Stimulated activated CD4-positive, alpha-beta T cell treated with anti-CD3 and anti-CD28 coated beads, Interleukin-15, amount 100 ng/mL, for 1 hour (primary cell): ENCODE measurements around the gene CEP112.

Experiments
- DNase-seq, 2 donors: peaks; one replicate each; pipeline ENCODE4 v3.0.0-alpha.2; 2020; ENCODE audit warnings: low read depth in 1 of 2, low spot score in 1 of 2

Gene CEP112

DNA sequence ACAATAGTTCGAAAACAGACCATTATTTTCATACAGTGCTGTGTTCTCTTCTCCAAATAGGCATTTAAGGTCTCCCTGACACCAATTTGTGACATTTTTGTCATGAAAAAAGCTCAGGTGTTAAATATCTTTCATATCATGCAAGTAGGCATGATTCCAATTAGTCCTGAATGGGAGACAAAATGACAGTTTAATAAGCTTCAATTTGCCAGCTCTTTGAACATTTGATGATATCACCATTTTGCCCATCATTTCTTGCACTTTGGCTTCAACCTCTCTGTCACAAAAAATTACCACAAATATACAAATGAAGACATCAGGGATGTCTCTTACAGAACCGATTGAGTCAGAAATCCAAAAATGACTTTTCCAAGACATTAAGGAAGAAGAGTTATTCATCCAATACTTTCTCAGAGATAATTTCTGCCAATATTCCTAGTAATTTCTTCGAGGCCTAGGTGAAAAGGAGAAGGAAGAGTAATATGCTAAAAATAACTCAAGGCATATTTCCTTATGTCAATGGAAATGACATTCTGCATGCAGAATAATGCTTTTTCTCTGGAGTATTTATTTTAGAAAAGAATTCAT is 298.1 kb downstream of the CEP112 start:
- DNase-seq, result no peak

- DNase-seq, result no peak
These were observed 299.0 kb downstream of the CEP112 start for GRCh38 chr17:65892912-65893377.

DNA sequence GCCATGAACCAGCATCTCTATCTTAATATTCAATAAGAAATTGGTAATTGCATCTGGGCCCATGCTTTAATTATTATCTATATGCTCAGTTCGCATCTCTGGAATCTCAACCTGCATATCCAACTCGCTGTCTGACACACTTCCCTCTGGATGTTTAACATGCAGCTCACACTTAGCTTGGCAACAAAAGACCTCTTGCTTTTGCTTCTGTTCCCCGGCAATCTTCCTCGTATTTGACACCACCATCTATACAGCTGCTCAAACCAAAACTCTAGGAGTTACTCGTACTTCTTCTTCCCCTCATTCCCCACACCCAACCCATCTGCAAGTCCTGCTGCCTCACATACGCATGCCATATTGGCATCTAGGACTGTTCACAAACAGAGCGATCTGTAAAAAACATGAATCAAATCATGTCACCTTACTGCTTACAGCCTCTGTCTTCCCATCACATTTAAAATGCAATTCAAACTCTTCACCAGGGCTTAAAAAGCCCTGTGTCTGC is 300.6 kb downstream of the CEP112 start:
- DNase-seq, result no peak

DNA sequence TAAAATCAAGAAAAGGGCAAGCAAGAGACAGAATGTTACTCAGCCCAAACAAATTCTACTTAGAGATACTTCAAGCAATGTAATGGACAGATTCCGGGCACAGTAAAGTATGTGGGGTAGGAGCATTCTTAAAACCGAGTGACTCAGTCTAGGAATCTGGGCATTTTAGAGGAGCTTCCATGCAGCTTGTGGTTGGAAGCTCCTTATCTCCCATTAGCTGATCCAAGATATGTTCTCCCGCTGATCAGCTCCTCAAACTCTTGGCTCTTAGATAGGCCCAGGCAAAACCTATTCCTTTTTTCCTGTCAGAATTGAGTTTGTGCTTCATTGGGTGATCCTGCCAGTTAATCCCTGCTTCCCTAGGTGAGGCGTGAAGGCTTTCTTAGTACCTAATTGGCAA is 303.3 kb downstream of the CEP112 start:
- DNase-seq, result no peak

DNA sequence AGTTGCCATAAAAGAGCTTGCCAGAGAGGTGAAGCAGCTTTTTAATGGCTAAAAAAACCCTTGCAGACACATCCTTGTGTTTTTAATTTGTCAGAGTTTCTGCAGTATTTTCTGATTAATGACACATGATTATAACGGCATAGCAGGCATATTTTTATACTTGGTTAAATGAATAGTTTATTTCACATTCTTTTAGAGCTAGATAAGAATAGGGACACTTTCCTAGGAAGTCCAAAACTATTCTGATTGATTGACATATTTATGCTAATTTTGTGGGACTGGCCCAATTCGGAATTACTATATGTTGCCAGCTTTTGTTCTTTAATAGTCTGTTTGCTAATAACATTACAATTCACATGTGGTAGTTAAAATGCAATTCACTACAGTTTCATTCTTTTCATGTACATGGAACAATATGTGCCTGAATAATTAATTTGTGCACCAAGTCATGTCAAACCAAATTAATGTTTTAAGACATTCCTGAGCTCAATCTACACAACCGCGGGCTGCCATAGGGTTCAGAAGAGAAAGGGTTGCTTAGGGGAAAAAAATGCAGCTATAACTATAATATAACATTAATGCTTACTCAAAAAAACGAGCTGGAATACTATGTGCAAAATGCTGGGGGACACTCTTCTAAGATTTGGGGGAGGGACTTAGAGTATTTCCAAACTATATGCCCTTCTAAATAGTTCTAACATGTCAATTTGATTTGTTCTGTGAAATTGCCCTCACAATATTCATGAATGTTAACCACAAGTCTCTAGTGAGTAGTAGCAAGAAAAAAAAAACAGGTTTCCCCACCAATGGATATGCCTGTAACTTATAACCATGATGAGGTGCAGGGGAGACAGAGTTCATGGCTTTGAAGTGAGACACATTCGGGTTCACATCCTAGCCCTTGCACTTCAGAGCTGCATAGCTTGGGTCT is 305.4 kb downstream of the CEP112 start:
- no peak for DNase-seq

DNA sequence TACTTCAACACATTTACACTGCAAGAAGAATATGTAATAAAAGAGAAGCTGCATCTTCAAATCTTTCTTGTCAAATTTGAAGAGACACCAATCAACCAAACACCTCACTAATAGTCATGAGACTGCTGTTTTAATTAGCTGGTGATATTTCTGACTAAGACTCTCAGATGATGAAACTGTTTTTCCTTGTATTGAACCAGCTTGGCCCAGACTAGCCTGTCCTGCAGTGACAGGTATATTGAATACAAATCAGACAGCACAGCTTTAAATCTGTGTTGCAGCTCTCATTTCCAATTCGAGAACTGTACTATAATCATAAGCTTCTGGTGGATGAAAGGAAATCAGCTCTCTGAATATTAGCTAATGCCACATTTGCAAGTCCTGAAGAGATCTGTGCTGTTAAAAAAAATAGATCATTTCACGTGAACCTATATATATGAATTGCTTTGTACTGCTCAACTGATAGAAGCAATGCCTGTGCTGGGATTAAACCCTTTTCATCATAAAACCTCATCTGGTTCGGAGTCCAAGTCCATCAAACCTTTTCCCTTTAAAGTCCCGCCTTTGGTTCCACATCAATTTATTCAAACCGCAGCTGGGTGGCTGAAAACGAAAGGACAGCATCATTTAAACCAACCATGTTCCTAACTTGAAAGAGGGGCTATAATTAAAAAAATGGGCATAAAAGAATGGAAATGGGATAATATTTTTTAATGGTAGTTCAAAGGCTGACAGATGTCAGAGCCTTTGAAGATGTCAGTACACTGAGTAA is 306.2 kb downstream of the CEP112 start:
- DNase-seq, result no peak

GRCh38 chr17:65876985-65877384 is 314.9 kb downstream of the CEP112 start:
- DNase-seq, result no peak

DNA sequence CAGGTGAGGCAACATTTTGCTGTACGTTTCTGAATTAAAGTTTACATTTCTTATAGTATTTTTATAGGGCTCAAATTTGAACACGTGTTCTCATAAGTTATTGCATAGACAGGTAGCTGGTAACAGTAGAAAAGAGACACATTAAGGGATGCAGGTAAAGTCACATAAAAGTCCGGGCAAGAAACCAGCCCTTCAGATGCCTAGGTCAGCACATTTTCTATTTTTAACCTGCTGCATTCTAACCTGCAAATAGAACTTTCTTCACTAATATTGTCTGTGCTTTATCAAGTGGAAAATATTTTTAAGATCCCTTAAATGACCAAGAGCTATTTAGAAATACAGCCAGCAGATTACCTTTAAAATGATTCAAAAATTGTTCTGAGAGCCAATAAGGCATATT is 323.1 kb downstream of the CEP112 start:
- DNase-seq, result no peak

GRCh38 chr17:65867014-65867413 is 324.9 kb downstream of the CEP112 start:
- no peak for DNase-seq

DNA sequence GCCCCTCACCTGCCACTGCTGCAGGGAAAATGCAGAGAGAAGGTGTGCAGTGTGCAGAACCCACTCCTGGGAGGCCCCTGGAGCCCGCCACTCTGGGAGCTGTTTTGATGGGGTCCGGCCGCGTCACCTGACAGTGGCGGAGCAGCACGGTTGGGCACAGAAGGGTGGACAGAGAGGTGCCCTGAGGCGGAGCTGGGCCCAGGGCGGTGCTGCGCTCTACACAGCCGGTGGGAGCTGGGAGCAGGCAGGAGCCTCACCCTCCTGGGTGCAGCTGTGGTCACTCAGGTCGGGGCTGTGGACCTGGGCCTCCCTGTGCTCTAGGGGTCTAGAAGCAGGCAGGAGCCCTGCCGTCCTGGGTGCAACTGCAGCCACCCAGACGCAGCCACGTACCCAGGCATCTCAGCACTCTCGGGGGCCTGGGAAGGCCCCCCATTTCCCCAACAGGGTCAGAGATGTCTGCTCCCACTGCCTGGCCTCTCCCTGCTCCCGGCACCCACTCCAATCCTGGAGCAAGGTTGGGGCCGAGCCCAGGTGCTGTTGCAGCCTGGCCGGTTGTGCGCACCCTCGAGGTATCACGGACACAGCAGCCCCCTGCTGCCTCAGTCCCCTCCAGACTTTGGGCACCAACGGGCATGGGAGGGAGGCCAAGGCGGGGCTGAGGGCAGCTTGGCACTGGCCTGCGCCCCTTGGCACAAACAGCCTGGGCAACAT is 326.1 kb downstream of the CEP112 start:
- DNase-seq, result no peak

GRCh38 chr17:65864394-65864793 is 327.5 kb downstream of the CEP112 start:
- DNase-seq, result no peak

GRCh38 chr17:65857718-65858117 is 334.2 kb downstream of the CEP112 start:
- DNase-seq, result no peak

- DNase-seq, result no peak
These were observed 335.1 kb downstream of the CEP112 start for GRCh38 chr17:65856865-65857264.

DNA sequence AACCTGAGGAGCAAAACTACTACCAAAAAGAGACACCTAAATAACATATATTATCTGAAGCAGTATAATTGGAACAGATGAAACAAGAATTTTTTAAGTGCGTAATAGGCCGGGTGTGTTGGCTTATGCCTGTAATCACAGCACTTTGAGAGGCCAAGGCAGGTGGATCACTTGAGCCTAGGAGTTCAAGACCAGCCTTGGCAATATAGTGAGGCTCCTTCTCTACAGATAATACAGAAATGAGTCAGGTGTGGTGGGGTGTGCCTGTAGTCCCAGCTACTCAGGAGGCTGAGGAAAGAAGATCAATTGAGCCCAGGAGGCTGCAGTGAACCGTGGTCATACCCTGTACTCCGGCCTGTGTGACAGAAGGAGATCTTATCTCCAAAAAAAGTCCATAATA is 336.3 kb downstream of the CEP112 start:
- DNase-seq, result no peak

DNA sequence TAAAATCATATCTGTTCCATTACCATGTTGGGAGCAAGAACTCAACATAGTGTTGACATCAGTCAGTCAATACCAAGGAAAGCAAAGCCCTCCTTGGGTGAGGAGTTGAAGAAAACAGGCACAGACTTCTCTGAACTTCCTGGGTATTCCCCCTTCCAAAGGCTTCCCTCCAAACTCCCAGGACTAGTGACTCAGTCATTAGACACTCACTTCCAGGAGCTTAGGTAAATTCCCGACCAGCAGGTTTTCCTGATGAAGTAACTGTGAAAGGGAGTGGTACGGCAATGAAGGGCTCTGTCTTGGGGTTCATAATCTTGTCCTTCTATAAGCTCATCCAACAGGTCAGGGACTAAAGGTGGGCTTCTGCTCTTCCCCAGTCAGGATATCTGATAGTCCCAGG is 336.7 kb downstream of the CEP112 start:
- no peak for DNase-seq

DNA sequence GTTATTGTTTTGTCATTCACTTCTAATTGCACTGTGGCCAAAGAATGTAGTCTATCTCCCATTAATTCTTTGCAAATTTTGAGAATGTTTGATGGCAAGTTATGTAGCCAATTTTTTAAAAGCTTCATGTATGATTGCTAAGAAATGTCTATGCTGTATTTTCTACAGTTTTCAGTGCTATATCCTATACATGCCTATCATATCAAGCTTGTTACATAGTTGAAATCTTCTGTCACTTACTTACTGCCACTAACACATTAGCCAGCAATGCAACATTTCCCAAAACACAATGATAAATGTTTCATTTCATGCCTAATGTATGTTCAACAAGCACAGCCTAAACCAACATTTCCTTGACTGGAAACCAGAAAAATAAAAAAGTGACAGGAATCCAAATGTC is 338.1 kb downstream of the CEP112 start:
- DNase-seq, result no peak

- DNase-seq, result no peak
These were observed 339.0 kb downstream of the CEP112 start for GRCh38 chr17:65852911-65853310.

DNA sequence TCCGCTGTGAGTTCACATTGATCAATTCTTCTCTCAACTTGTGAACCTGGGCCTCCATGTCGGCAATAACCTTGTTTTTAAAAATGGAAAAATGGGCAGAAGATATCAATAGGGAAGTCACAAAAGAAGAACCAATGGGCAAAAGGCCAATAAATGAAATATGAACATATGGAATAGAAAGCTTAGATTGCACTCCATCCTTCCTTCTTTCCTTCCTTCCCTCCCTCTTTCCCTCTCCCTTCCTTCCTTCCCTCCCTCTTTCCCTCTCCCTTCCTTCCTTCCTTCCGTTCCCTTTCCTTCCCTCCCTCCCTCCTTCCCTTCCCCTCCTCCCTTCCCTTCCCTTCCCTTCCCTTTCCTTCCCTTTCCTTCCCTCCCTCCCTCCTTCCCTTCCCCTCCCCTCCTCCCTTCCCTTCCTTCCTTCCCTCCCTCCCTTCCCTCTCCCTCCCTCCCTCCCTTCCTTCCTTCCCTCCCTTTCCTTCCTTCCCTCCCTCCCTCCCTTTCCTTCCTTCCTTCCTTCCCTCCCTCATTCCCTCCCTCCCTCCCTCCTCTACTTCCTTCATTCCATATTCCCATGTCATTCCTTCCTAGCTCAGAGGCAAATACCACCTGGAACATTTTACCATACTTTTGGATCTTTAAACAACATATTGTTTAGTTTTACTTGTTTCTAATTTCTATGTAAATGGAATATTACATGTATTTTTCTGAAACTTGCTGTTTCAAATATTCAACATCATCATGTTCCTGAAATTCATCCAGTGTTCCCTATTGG is 339.8 kb downstream of the CEP112 start:
- no peak for DNase-seq

DNA sequence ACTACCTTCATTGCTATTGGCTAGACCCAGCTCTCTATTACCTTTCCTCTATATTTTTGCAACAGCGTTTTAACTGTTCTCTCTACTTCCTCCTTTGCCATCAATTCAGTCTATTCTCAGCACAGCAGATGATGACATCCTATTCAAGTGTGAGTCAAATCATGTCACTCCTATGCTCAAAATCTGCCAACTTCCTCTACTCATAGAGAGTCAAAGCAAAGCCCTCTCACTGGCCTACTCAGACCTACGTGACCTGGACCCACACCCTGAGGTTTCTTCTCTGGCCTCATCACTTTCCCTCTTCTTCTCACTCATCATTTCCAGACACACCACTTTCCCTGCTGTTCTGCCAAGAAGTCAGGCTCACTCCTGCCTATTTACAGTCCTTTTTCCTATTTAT is 341.4 kb downstream of the CEP112 start:
- DNase-seq, result no peak

GRCh38 chr17:65848751-65849150 is 343.2 kb downstream of the CEP112 start:
- no peak for DNase-seq
